ENCODE measurements around the gene PEMT. TPM values are rescaled to one million over a fixed set of nuclear protein-coding genes. Genes with fewer than 3 reads are reported as not detected.

The PEMT gene
- total and polyA plus RNA-seq, 2 of the 4 experiments (the other 2 are of a cell fraction): 23.3 to 49.5 TPM

DNA sequence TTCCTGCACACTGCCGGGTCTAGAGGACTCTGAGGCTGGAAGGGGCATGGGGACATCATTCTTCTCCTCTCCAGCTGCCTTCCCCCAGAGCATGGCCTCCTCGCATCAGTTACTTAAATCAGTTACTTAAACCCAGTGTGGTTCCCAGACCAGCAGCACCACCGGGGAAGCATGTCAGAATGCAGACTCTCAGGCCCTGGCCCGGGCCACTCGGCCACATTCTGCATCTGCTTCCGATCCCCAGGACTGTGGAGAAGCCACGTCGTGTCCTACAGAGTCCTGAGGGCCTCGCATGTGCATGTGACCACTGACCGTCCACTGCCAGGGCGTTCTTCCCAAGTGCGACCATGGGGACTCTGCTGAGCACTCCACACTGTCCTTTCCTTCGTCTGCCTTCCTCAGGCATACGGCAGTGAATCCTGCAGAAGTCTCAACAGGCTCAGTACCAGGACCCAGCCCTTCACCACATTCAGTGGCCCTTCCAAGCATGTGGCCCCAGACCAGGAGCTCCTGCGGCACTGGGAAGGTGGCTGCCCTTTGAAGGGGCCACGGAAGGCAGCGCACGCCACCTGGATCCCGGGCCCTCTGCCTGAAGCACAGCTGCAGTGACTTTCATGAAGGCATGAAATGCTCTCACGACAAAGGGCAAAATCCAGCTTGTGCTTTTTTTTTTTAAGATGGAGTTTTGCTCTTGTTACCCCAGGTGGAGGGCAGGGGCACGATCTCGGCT is 48.4 kb downstream of the PEMT start:
- no peaks in the 10 kb centered on the region for H3K79me1 ChIP-seq (ENCODE audit: low read depth in 1 of 2, low read length in 2 of 2)
- TF ChIP-seq RFX5 (IDR thresholded peaks at IDR 0.05; ENCODE audit: low read depth, low read length): no peak
- TF ChIP-seq, protein P1, sequence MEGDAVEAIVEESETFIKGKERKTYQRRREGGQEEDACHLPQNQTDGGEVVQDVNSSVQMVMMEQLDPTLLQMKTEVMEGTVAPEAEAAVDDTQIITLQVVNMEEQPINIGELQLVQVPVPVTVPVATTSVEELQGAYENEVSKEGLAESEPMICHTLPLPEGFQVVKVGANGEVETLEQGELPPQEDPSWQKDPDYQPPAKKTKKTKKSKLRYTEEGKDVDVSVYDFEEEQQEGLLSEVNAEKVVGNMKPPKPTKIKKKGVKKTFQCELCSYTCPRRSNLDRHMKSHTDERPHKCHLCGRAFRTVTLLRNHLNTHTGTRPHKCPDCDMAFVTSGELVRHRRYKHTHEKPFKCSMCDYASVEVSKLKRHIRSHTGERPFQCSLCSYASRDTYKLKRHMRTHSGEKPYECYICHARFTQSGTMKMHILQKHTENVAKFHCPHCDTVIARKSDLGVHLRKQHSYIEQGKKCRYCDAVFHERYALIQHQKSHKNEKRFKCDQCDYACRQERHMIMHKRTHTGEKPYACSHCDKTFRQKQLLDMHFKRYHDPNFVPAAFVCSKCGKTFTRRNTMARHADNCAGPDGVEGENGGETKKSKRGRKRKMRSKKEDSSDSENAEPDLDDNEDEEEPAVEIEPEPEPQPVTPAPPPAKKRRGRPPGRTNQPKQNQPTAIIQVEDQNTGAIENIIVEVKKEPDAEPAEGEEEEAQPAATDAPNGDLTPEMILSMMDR (conservative IDR thresholded peaks at IDR 0.05; ENCODE audit: low read depth, low read length): no peak
- TF ChIP-seq MXI1 (IDR thresholded peaks at IDR 0.05; ENCODE audit: borderline replicate concordance, low read depth, low read length): no peak
- TF ChIP-seq, protein P2, sequence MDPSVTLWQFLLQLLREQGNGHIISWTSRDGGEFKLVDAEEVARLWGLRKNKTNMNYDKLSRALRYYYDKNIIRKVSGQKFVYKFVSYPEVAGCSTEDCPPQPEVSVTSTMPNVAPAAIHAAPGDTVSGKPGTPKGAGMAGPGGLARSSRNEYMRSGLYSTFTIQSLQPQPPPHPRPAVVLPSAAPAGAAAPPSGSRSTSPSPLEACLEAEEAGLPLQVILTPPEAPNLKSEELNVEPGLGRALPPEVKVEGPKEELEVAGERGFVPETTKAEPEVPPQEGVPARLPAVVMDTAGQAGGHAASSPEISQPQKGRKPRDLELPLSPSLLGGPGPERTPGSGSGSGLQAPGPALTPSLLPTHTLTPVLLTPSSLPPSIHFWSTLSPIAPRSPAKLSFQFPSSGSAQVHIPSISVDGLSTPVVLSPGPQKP (IDR thresholded peaks at IDR 0.05; ENCODE audit: borderline replicate concordance, low read depth, low read length): no peak
- TF ChIP-seq FOS (IDR thresholded peaks at IDR 0.05; ENCODE audit: low read depth, low read length): no peak
- no peak overlapping the region for H3K27ac ChIP-seq (ENCODE audit: insufficient read depth, low read length)
- H3K9me3 ChIP-seq (ENCODE audit: control insufficient read depth, insufficient read depth, low read length): no peaks in the 10 kb centered on the region
- H4K20me1 ChIP-seq (ENCODE audit: insufficient read depth, low read length): peaks cover 9% of the 10 kb centered on the region
- no peak overlapping the region for H2AFZ ChIP-seq (replicated peaks; ENCODE audit: low read length, poor library complexity)
- in situ Hi-C loops (cut with MboI; ENCODE audit: low sequenced_read_pairs) (no loop called here), intact Hi-C loops (cut with micrococcal nuclease) (no loop called here), dilution Hi-C loops (cut with HindIII; ENCODE audit: low sequenced_read_pairs, unreplicated experiment) (no loop called here)
- H3K27me3 ChIP-seq (ENCODE audit: control insufficient read depth, insufficient read depth, low read length): no peaks in the 10 kb centered on the region
- POLR2A ChIA-PET (ENCODE audit: unreplicated experiment): interaction anchor here (0.6 kb wide), 1 partner anchor 18 kb away, joined by 4 read pairs; no protein-coding TSS in a partner anchor
- H3K36me3 ChIP-seq (ENCODE audit: control insufficient read depth, insufficient read depth, low read length): no peaks in the 10 kb centered on the region
- no peak overlapping the region for H3K4me2 ChIP-seq (ENCODE audit: low read depth, low read length)
- H3K23ac ChIP-seq (ENCODE audit: low read depth, low read length): no peak overlapping the region
- CTCF ChIA-PET: interaction anchor here (1.3 kb wide), 1 partner anchor 46 kb away, joined by 3 read pairs; no protein-coding TSS in a partner anchor
- no peak overlapping the region for H2BK5ac ChIP-seq (ENCODE audit: low read depth, low read length, poor library complexity, severe bottlenecking)
- no peak overlapping the region for H3K4me3 ChIP-seq (ENCODE audit: insufficient read depth, low read depth, low read length)
- no peak for DNase-seq
- no peak overlapping the region for H3K14ac ChIP-seq (replicated peaks; ENCODE audit: low read depth, low read length)
- H2BK120ac ChIP-seq (ENCODE audit: low read depth, low read length): no peak overlapping the region
- H2BK20ac ChIP-seq (ENCODE audit: low read depth, low read length): no peak overlapping the region
- H3K9me1 ChIP-seq (ENCODE audit: insufficient read depth, low read length): peaks cover 16% of the 10 kb centered on the region
- no peak overlapping the region for H2AK9ac ChIP-seq (replicated peaks; ENCODE audit: low read depth, low read length, poor library complexity)
- H4K91ac ChIP-seq (ENCODE audit: insufficient read depth, low read depth, low read length): no peak overlapping the region
- no peak for ATAC-seq (ENCODE audit: low read depth)
- BruUV-seq (replicated peaks): no TSS peak
- peaks cover 9% of the 10 kb centered on the region for H3K4me1 ChIP-seq (ENCODE audit: control insufficient read depth, insufficient read depth, low read length)
- H3K56ac ChIP-seq (ENCODE audit: extremely low read depth, insufficient read depth, low read length): no peak overlapping the region
- no peak overlapping the region for H3K9ac ChIP-seq (ENCODE audit: low read depth, low read length)
- H2AK5ac ChIP-seq (ENCODE audit: low read depth, low read length): no peak overlapping the region
- H3K4ac ChIP-seq (ENCODE audit: low read depth, low read length): no peak overlapping the region
- H3K18ac ChIP-seq (ENCODE audit: low read depth, low read length): no peak overlapping the region
- WGBS, 2 experiments (ENCODE audit: extremely low coverage in 2 of 2, insufficient read length in 1 of 2): 95% methylated on average over 17 of the region's 22 CpGs; no CpG with 5 or more reads in 1 of the 2 experiments
- H4K8ac ChIP-seq (ENCODE audit: low read depth in 2 of 2, low read length in 2 of 2): no peak overlapping the region
- H4K5ac ChIP-seq (ENCODE audit: low read depth, low read length): no peak overlapping the region
- H2BK15ac ChIP-seq (ENCODE audit: low read depth, low read length): no peak overlapping the region

Data from IMR-90 (cell line).